ENCODE data around the gene ATRNL1. TPM values are rescaled to one million over a fixed set of nuclear protein-coding genes. Genes with fewer than 3 reads are reported as not detected.

The ATRNL1 gene
- total RNA-seq, 1 experiment from 2014 or later = 1.3 TPM

DNA sequence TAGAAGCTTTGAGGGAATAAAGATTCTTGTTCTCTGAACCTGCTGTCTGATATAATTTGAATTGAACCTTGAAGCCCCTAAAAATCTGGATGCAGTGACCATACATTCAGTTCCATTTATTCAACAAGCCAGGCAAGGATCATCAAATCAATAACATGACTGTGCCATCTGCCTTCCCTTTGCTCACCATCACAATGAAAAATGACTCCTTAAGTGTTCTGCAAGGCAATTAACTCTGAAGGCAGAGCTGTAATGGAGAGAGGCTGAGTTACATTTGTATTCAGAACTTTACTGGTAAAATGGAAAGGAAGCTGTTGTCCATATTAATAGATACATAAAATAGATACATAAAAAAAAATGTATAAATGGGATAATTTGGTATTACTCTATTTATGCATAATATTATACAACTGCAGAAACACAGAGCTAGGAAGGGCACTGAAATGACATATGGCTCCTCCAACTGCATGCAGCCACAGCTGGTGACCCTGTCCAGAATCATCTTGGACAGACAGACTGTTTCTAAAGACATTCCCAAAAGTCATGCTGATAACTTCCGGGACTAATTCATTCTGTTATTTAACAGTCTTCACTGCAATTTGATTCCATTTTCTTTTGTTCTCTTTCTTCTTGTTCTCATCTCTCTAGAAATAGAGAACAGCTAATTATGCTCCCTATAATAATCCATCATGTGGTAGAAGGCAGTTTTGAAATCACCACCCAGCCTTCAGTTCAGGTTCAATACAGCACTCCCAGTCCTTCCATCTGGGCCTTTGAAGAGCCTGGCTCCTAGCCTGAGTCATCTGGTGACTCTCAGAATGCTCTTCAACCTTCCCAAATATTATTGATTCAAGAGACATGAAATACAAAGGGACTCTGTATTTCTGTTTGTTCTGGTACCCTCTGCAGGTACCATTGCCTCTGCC lies 767.3 kb downstream of the ATRNL1 start:
- Histone ChIP-seq H3K9me3 (ENCODE audit: control insufficient read depth in 1 of 2, insufficient read depth in 1 of 2, low read depth in 1 of 2, low read length in 2 of 2) (no peaks in the 10 kb centered on the region), H2AFZ (ENCODE audit: low read depth, low read length, poor library complexity, severe bottlenecking) (no peak overlapping the region), H3K4me2 (ENCODE audit: low read length) (no peak overlapping the region), H3K9me2 (ENCODE audit: insufficient read depth) (no peaks in the 10 kb centered on the region), H3K27me3 (ENCODE audit: insufficient read depth, low read length) (no peaks in the 10 kb centered on the region), H3K36me3 (ENCODE audit: control insufficient read depth in 1 of 2, insufficient read depth in 2 of 2, low read length in 2 of 2) (no peaks in the 10 kb centered on the region), H4K20me1 (ENCODE audit: insufficient read depth) (no peaks in the 10 kb centered on the region), H3K9ac (ENCODE audit: low read length) (no peak overlapping the region), H3K79me2 (ENCODE audit: insufficient read depth, low read length) (no peaks in the 10 kb centered on the region), H3K4me1 (ENCODE audit: control insufficient read depth in 1 of 2, insufficient read depth in 2 of 2, low read length in 2 of 2) (no peaks in the 10 kb centered on the region), H3K4me3 (replicated peaks in 1 of 2; ENCODE audit: low read depth in 1 of 2, low read length in 2 of 2) (no peak overlapping the region), H3K27ac (ENCODE audit: low read depth, low read length) (no peak overlapping the region)
- POLR2A ChIA-PET = no interaction called here
- RAD21 ChIA-PET (ENCODE audit: low non-redundant PET in 1 of 2, low total read pairs in 2 of 2, uncharacterized antibody in 2 of 2, unreplicated experiment in 2 of 2) = no interaction called here
- TF ChIP-seq RAD21 (IDR thresholded peaks at IDR 0.05; ENCODE audit: low read depth) (no peak), FOSL1 (IDR thresholded peaks at IDR 0.05; ENCODE audit: low read depth) (no peak), POLR2A (IDR thresholded peaks at IDR 0.05; ENCODE audit: borderline replicate concordance, extremely low read depth, insufficient read depth, insufficient read length) (no peak), CBX3 (IDR thresholded peaks at IDR 0.05; ENCODE audit: low read depth) (no peak), MAX (IDR thresholded peaks at IDR 0.05) (no peak), ZBTB33 (IDR thresholded peaks at IDR 0.05; ENCODE audit: extremely low read depth, insufficient replicate concordance, low read length) (no peak), ELF1 (IDR thresholded peaks at IDR 0.05; ENCODE audit: borderline replicate concordance, low read depth) (no peak), ATF3 (IDR thresholded peaks at IDR 0.05) (no peak), POLR2AphosphoS5 (IDR thresholded peaks at IDR 0.05; ENCODE audit: low read depth, low read length) (no peak), EGR1 (IDR thresholded peaks at IDR 0.05; ENCODE audit: low read depth) (no peak), CTCF (IDR thresholded peaks at IDR 0.05 in 2 of 3, conservative IDR thresholded peaks at IDR 0.05 in 1 of 3; ENCODE audit: borderline replicate concordance in 1 of 3, insufficient read depth in 1 of 3, low read depth in 2 of 3, low read length in 2 of 3) (no peak), ZNF274 (IDR thresholded peaks at IDR 0.05; ENCODE audit: low read depth, low read length) (no peak), ZFX (IDR thresholded peaks at IDR 0.05) (no peak), EZH2 (IDR thresholded peaks at IDR 0.05) (no peak), REST (IDR thresholded peaks at IDR 0.05; ENCODE audit: low read depth) (no peak), EZH2phosphoT487 (IDR thresholded peaks at IDR 0.05; ENCODE audit: borderline replicate concordance) (no peak), SP1 (IDR thresholded peaks at IDR 0.05; ENCODE audit: low read depth) (no peak), YY1 (IDR thresholded peaks at IDR 0.05; ENCODE audit: extremely low read depth, insufficient replicate concordance, low read depth, low read length) (no peak)
- ATAC-seq (no peak), DNase-seq (ENCODE audit: low read depth, low spot score) (no peak)
- intact Hi-C loops (cut with micrococcal nuclease) = no loop called here
- no TSS peak for BruUV-seq (replicated peaks)
- CTCF ChIA-PET = no interaction called here
